ENCODE data around the gene PPM1H.

The PPM1H gene

GRCh38 chr12:62834971-62835547, 99.9 kb downstream of the PPM1H start:
- TF ChIP-seq TAF1 (IDR thresholded peaks at IDR 0.05; ENCODE audit: low read depth), result no peak
- no peak for TF ChIP-seq CREB1 (IDR thresholded peaks at IDR 0.05; ENCODE audit: low read depth)
- no peak for TF ChIP-seq TEAD4 (IDR thresholded peaks at IDR 0.05)
- no peak for TF ChIP-seq EP300 (IDR thresholded peaks at IDR 0.05; ENCODE audit: borderline replicate concordance)
- no peak for TF ChIP-seq NFIC (IDR thresholded peaks at IDR 0.05)
- TF ChIP-seq RAD21 (IDR thresholded peaks at IDR 0.05; ENCODE audit: low read depth), result no peak

DNA sequence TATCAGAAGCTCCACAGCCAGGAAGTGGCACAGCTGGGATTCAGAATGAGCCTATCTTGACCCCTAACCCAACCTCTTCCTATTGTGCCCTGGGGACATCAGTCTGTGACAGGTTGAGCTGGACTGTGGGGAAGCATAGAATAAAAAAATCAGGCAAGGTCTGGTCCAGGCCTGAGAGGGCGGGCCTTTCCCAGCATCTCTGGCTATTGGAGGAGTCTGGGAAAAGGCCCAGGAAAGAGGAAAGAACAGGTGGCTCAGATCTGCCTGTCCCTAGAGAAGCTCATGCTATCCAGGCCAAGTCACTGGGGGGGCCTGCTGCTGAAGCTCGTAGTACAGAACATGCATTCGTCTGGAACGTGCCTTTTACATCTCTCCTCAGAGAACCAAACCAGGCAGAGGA, 100.5 kb downstream of the PPM1H start:
- TF ChIP-seq YY1 (IDR thresholded peaks at IDR 0.05; ENCODE audit: low read depth) (no peak), FOXM1 (IDR thresholded peaks at IDR 0.05; ENCODE audit: borderline replicate concordance, low read depth) (no peak), TEAD4 (IDR thresholded peaks at IDR 0.05) (no peak), ZBTB7A (IDR thresholded peaks at IDR 0.05; ENCODE audit: low read depth) (no peak), CEBPB (IDR thresholded peaks at IDR 0.05) (no peak), REST (IDR thresholded peaks at IDR 0.05; ENCODE audit: low read depth) (no peak), MAX (IDR thresholded peaks at IDR 0.05) (no peak), EP300 (IDR thresholded peaks at IDR 0.05; ENCODE audit: borderline replicate concordance) (no peak), CREB1 (IDR thresholded peaks at IDR 0.05; ENCODE audit: low read depth) (no peak), RAD21 (IDR thresholded peaks at IDR 0.05; ENCODE audit: low read depth) (no peak), TAF1 (IDR thresholded peaks at IDR 0.05; ENCODE audit: low read depth) (no peak), EGR1 (IDR thresholded peaks at IDR 0.05) (no peak), TCF12 (IDR thresholded peaks at IDR 0.05; ENCODE audit: low read depth) (no peak), NFIC (IDR thresholded peaks at IDR 0.05) (no peak)
- TF ChIP-seq, protein P1, sequence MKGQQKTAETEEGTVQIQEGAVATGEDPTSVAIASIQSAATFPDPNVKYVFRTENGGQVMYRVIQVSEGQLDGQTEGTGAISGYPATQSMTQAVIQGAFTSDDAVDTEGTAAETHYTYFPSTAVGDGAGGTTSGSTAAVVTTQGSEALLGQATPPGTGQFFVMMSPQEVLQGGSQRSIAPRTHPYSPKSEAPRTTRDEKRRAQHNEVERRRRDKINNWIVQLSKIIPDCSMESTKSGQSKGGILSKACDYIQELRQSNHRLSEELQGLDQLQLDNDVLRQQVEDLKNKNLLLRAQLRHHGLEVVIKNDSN (IDR thresholded peaks at IDR 0.05), result no peak

- no peak for TF ChIP-seq FOXM1 (IDR thresholded peaks at IDR 0.05; ENCODE audit: borderline replicate concordance, low read depth)
- no peak for TF ChIP-seq CREB1 (IDR thresholded peaks at IDR 0.05; ENCODE audit: low read depth)
- no peak for TF ChIP-seq EP300 (IDR thresholded peaks at IDR 0.05; ENCODE audit: borderline replicate concordance)
- TF ChIP-seq ZBTB7A (IDR thresholded peaks at IDR 0.05; ENCODE audit: low read depth), result no peak
- no peak for TF ChIP-seq RAD21 (IDR thresholded peaks at IDR 0.05; ENCODE audit: low read depth)
- TF ChIP-seq TEAD4 (IDR thresholded peaks at IDR 0.05), result no peak
- no peak for TF ChIP-seq EGR1 (IDR thresholded peaks at IDR 0.05)
- no peak for TF ChIP-seq CEBPB (IDR thresholded peaks at IDR 0.05)
- no peak for TF ChIP-seq MAX (IDR thresholded peaks at IDR 0.05)
- TF ChIP-seq TCF12 (IDR thresholded peaks at IDR 0.05; ENCODE audit: low read depth), result no peak
- no peak for TF ChIP-seq REST (IDR thresholded peaks at IDR 0.05; ENCODE audit: low read depth)
- TF ChIP-seq TAF1 (IDR thresholded peaks at IDR 0.05; ENCODE audit: low read depth), result no peak
- TF ChIP-seq NFIC (IDR thresholded peaks at IDR 0.05), result no peak
- TF ChIP-seq, protein P1 (IDR thresholded peaks at IDR 0.05), result no peak
- no peak for TF ChIP-seq YY1 (IDR thresholded peaks at IDR 0.05; ENCODE audit: low read depth)
These were observed 101.3 kb downstream of the PPM1H start for GRCh38 chr12:62833634-62834033.

- TF ChIP-seq TCF12 (IDR thresholded peaks at IDR 0.05; ENCODE audit: low read depth), result no peak
- no peak for TF ChIP-seq EGR1 (IDR thresholded peaks at IDR 0.05)
- TF ChIP-seq NFIC (IDR thresholded peaks at IDR 0.05), result no peak
- TF ChIP-seq FOXM1 (IDR thresholded peaks at IDR 0.05; ENCODE audit: borderline replicate concordance, low read depth), result no peak
- no peak for TF ChIP-seq EP300 (IDR thresholded peaks at IDR 0.05; ENCODE audit: borderline replicate concordance)
- no peak for TF ChIP-seq RAD21 (IDR thresholded peaks at IDR 0.05; ENCODE audit: low read depth)
- no peak for TF ChIP-seq TAF1 (IDR thresholded peaks at IDR 0.05; ENCODE audit: low read depth)
- TF ChIP-seq TEAD4 (IDR thresholded peaks at IDR 0.05), result no peak
- TF ChIP-seq REST (IDR thresholded peaks at IDR 0.05; ENCODE audit: low read depth), result no peak
- TF ChIP-seq, protein P1 (IDR thresholded peaks at IDR 0.05), result no peak
- TF ChIP-seq MAX (IDR thresholded peaks at IDR 0.05), result no peak
These were observed 102.4 kb downstream of the PPM1H start for GRCh38 chr12:62832558-62832957.

Measured in Ishikawa (cell line).